Keratinocyte (primary cell): Measurements from ENCODE around the gene IGSF9. TPM values are rescaled to one million over a fixed set of nuclear protein-coding genes. Genes with fewer than 3 reads are reported as not detected.

ENCODE experiments used
- DNase-seq: peaks from one replicate; pipeline ENCODE4 v3.0.0-alpha.2; 2011; ENCODE audit warnings: low read depth, missing footprints, low spot score
- FAIRE-seq: peaks from 2 replicates; lab custom pipeline; 2011; peaks lifted over from hg19 to GRCh38; lab: Jason Lieb, UNC
- H2AFZ ChIP-seq: 2 replicates; pipeline ENCODE4 v1.6.0; 2012; ENCODE audit warnings: low read length, control low read depth, inconsistent platforms; ENCODE audit not compliant: control insufficient read depth
- H3K27ac ChIP-seq: 2 replicates; pipeline ENCODE4 v1.5.1; 2011; ENCODE audit warnings: low read length; ENCODE audit not compliant: control insufficient read depth, insufficient read depth
- H3K27me3 ChIP-seq: 3 replicates; pipeline ENCODE4 v1.6.0; 2011; ENCODE audit warnings: low read length; ENCODE audit not compliant: control insufficient read depth, insufficient read depth; ENCODE audit errors: extremely low read depth
- H3K36me3 ChIP-seq, 2 experiments: 2 replicates in 1 of 2; 3 replicates in 1 of 2; pipeline ENCODE4 v1.5.1; 2011; ENCODE audit warnings: low read length in 2 of 2, mild to moderate bottlenecking in 1 of 2; ENCODE audit not compliant: control insufficient read depth in 2 of 2, insufficient read depth in 2 of 2; ENCODE audit errors: extremely low read depth in 1 of 2
- H3K4me1 ChIP-seq: 3 replicates; pipeline ENCODE4 v1.5.1; 2011; ENCODE audit warnings: low read length; ENCODE audit not compliant: control insufficient read depth, insufficient read depth; ENCODE audit errors: extremely low read depth
- H3K4me2 ChIP-seq: 3 replicates; pipeline ENCODE4 v1.6.0; 2011; ENCODE audit warnings: low read depth, low read length; ENCODE audit not compliant: control insufficient read depth, insufficient read depth; ENCODE audit errors: extremely low read depth
- H3K4me3 ChIP-seq, 3 experiments: fragments of 200-600 bp in 1 of 3; sonication (generic) in 1 of 3; 2 replicates in 2 of 3; 3 replicates in 1 of 3; pipeline ENCODE4 v1.5.1; 2011 to 2016; ENCODE audit warnings: low read length in 3 of 3, mild to moderate bottlenecking in 3 of 3, control low read depth in 2 of 3, inconsistent platforms in 1 of 3, low read depth in 1 of 3, mixed read lengths in 1 of 3, mixed run types in 1 of 3, moderate library complexity in 1 of 3; ENCODE audit not compliant: control insufficient read depth in 2 of 3, insufficient read depth in 2 of 3; ENCODE audit errors: extremely low read depth in 1 of 3
- H3K79me2 ChIP-seq: 2 replicates; pipeline ENCODE4 v1.6.0; 2012; ENCODE audit warnings: low read length; ENCODE audit not compliant: control insufficient read depth, insufficient read depth
- H3K9ac ChIP-seq: 3 replicates; pipeline ENCODE4 v1.6.0; 2011; ENCODE audit warnings: low read length; ENCODE audit not compliant: control insufficient read depth, insufficient read depth; ENCODE audit errors: extremely low read depth
- H3K9me1 ChIP-seq: 3 replicates; pipeline ENCODE4 v1.6.0; 2011; ENCODE audit warnings: low read length; ENCODE audit not compliant: control insufficient read depth, insufficient read depth; ENCODE audit errors: extremely low read depth
- H3K9me3 ChIP-seq: 2 replicates; pipeline ENCODE4 v1.5.1; 2012; ENCODE audit warnings: low read depth, low read length; ENCODE audit not compliant: control insufficient read depth
- H4K20me1 ChIP-seq: 3 replicates; pipeline ENCODE4 v1.6.0; 2011; ENCODE audit warnings: low read length; ENCODE audit not compliant: control insufficient read depth, insufficient read depth; ENCODE audit errors: extremely low read depth
- CTCF ChIP-seq, 3 experiments: IDR thresholded peaks in 1 of 3; conservative IDR thresholded peaks in 1 of 3; optimal IDR thresholded peaks in 1 of 3; 2 replicates in 2 of 3; 3 replicates in 1 of 3; pipeline versions ENCODE3 to v1.5.1; 2011; ENCODE audit warnings: low read length in 3 of 3, mild to moderate bottlenecking in 3 of 3, moderate library complexity in 2 of 3, control low read depth in 1 of 3, inconsistent platforms in 1 of 3; ENCODE audit not compliant: insufficient read depth in 2 of 3; ENCODE audit errors: extremely low read depth in 1 of 3
- EZH2 ChIP-seq: IDR thresholded peaks from one replicate; pipeline ENCODE4 v1.6.1; 2012; ENCODE audit warnings: inconsistent platforms, mild to moderate bottlenecking, low read length, moderate library complexity
- dilution Hi-C: fragments of 300-500 bp; cut with MboI; formaldehyde crosslinking; loops from one replicate; pipeline ENCODE4 v1.7.0; 2020; ENCODE audit warnings: low sequenced_read_pairs; ENCODE audit not compliant: extremely low pct_ligation_motif_present
- polyA plus RNA-seq, 5 experiments: library from polyadenylated mRNA; depleted of rRNA in 3 of 5; stranded (reverse) in 3 of 5; stranded (forward) in 1 of 5; unstranded in 1 of 5; fragments of >200 nt; gene quantifications; 1 replicate in 1 of 5; 2 replicates in 3 of 5; 3 replicates in 1 of 5; pipeline versions ENCODE4 v1.2.1 to v1.2.3, GENCODE V29; 2011 to 2012; ENCODE audit warnings: missing spikeins in 2 of 5, low read depth in 1 of 5, low replicate concordance in 1 of 5

The IGSF9 gene
- polyA plus RNA-seq, 1 donor (not counting 4 experiments of a cell fraction or from before 2014, with no cell fraction given) = 4.2 TPM

GRCh38 chr1:159955456-159955855, 10.0 kb upstream of the IGSF9 start:
- Histone ChIP-seq H3K79me2 (no peaks in the 10 kb centered on the region), H2AFZ (no peak overlapping the region), H3K9ac (no peak overlapping the region), H3K9me3 (no peaks in the 10 kb centered on the region), H3K27me3 (no peaks in the 10 kb centered on the region), H3K9me1 (no peaks in the 10 kb centered on the region), H3K27ac (peak overlapping the region; percentile 22), H3K4me3 (no peak overlapping the region), H3K36me3 (no peaks in the 10 kb centered on the region), H4K20me1 (no peaks in the 10 kb centered on the region), H3K4me1 (peaks cover 39% of the 10 kb centered on the region), H3K4me2 (peak overlapping the region; percentile 49)
- DNase-seq (no peak), FAIRE-seq (peak; percentile 81)
- dilution Hi-C loops = no loop called here
- TF ChIP-seq EZH2 (no peak), CTCF (optimal IDR thresholded peaks at IDR 0.05 in 1 of 3, IDR thresholded peaks at IDR 0.05 in 1 of 3, conservative IDR thresholded peaks at IDR 0.05 in 1 of 3; ENCODE audit: extremely low read depth in 1 of 3, insufficient read depth in 2 of 3, low read length in 3 of 3) (no peak)

GRCh38 chr1:159953536-159954515, 8.4 kb upstream of the IGSF9 start, which contains the start of gene SLAMF9:
SLAMF9 (minus strand) TSS chr1:159954237; CDS start chr1:159954137, 100 bp downstream.
- TF ChIP-seq EZH2 = no peak
- TF ChIP-seq CTCF (optimal IDR thresholded peaks at IDR 0.05 in 1 of 3, IDR thresholded peaks at IDR 0.05 in 1 of 3, conservative IDR thresholded peaks at IDR 0.05 in 1 of 3; ENCODE audit: extremely low read depth in 1 of 3, insufficient read depth in 2 of 3, low read length in 3 of 3) = no peak
- Histone ChIP-seq H3K27ac (peak within 1 kb of the TSS; percentile 41), H3K9me1 (no peaks in the 10 kb centered on the region), H3K9me3 (no peaks in the 10 kb centered on the region), H4K20me1 (no peaks in the 10 kb centered on the region), H2AFZ (peak within 1 kb of the TSS; percentile 16), H3K4me1 (peaks cover 30% of the 10 kb centered on the region), H3K27me3 (no peaks in the 10 kb centered on the region), H3K36me3 (no peaks in the 10 kb centered on the region), H3K79me2 (no peaks in the 10 kb centered on the region), H3K9ac (no peak within 1 kb of the TSS), H3K4me2 (peak within 1 kb of the TSS; percentile 55), H3K4me3 (no peak within 1 kb of the TSS)
- DNase-seq (no peak), FAIRE-seq (peak; percentile 75)
- dilution Hi-C loops = no loop called here
